ENCODE data around the gene TRIM67. TPM values are rescaled to one million over a fixed set of nuclear protein-coding genes. Genes with fewer than 3 reads are reported as not detected.
"Not testable (repeated sequence)": the region's sequence is repeated elsewhere in the genome, so short reads cannot be mapped to it uniquely, and the experiment has no call there.

Gene TRIM67
- total RNA-seq, 1 experiment from 2014 or later, result not detected

GRCh38 chr1:231124746-231125145 lies 37.1 kb upstream of the TRIM67 start:
- Histone ChIP-seq H3K9me3 (ENCODE audit: low read length) (no peaks in the 10 kb centered on the region), H3K9me2 (replicated peaks; ENCODE audit: low read length) (no peaks in the 10 kb centered on the region), H4K20me1 (ENCODE audit: low read length) (no peaks in the 10 kb centered on the region), H3K27me3 (ENCODE audit: low read length) (peaks cover 43% of the 10 kb centered on the region), H3K27ac (ENCODE audit: low read length) (no peak overlapping the region), H3K4me1 (ENCODE audit: insufficient read depth, low read length) (no peaks in the 10 kb centered on the region), H3F3A (ENCODE audit: low read length, unreplicated experiment) (no peaks in the 10 kb centered on the region), H3K4me2 (ENCODE audit: low read length) (no peak overlapping the region), H3K4me3 (ENCODE audit: low read length) (no peak overlapping the region), H3K36me3 (ENCODE audit: low read depth, low read length) (no peaks in the 10 kb centered on the region), H3K79me2 (ENCODE audit: low read length) (no peaks in the 10 kb centered on the region), H3K9ac (ENCODE audit: low read length) (no peak overlapping the region), H2AFZ (ENCODE audit: low read length) (no peak overlapping the region)
- BruUV-seq (replicated peaks), result no TSS peak
- TF ChIP-seq EZH2phosphoT487 (IDR thresholded peaks at IDR 0.05; ENCODE audit: borderline replicate concordance, low read length), result no peak
- TF ChIP-seq EZH2 (IDR thresholded peaks at IDR 0.05; ENCODE audit: low read length, unreplicated experiment), result no peak
- TF ChIP-seq CTCF (conservative IDR thresholded peaks at IDR 0.05; ENCODE audit: low read depth, low read length), result no peak
- intact Hi-C loops (cut with micrococcal nuclease), result no loop called here
- no peak for ATAC-seq
- ChIA-PET POLR2A (ENCODE audit: unreplicated experiment) (no interaction called here), CTCF (no interaction called here)
- DNase-seq, result no peak

GRCh38 chr1:231125972-231126580 lies 35.8 kb upstream of the TRIM67 start:
- Histone ChIP-seq H3K4me3 (ENCODE audit: low read length) (no peak overlapping the region), H3K27me3 (ENCODE audit: low read length) (peaks cover 38% of the 10 kb centered on the region), H3F3A (ENCODE audit: low read length, unreplicated experiment) (no peaks in the 10 kb centered on the region), H2AFZ (ENCODE audit: low read length) (no peak overlapping the region), H3K4me2 (ENCODE audit: low read length) (no peak overlapping the region), H3K27ac (ENCODE audit: low read length) (no peak overlapping the region), H3K9me2 (replicated peaks; ENCODE audit: low read length) (no peaks in the 10 kb centered on the region), H3K36me3 (ENCODE audit: low read depth, low read length) (no peaks in the 10 kb centered on the region), H3K79me2 (ENCODE audit: low read length) (no peaks in the 10 kb centered on the region), H4K20me1 (ENCODE audit: low read length) (no peaks in the 10 kb centered on the region), H3K9me3 (ENCODE audit: low read length) (no peaks in the 10 kb centered on the region), H3K9ac (ENCODE audit: low read length) (no peak overlapping the region), H3K4me1 (ENCODE audit: insufficient read depth, low read length) (no peaks in the 10 kb centered on the region)
- no peak for ATAC-seq
- no peak for TF ChIP-seq CTCF (conservative IDR thresholded peaks at IDR 0.05; ENCODE audit: low read depth, low read length)
- TF ChIP-seq EZH2 (IDR thresholded peaks at IDR 0.05; ENCODE audit: low read length, unreplicated experiment), result no peak
- TF ChIP-seq EZH2phosphoT487 (IDR thresholded peaks at IDR 0.05; ENCODE audit: borderline replicate concordance, low read length), result no peak
- intact Hi-C loops (cut with micrococcal nuclease), result no loop called here
- ChIA-PET POLR2A (ENCODE audit: unreplicated experiment) (no interaction called here), CTCF (no interaction called here)
- DNase-seq, result no peak
- BruUV-seq (replicated peaks), result no TSS peak

GRCh38 chr1:231127106-231127505 lies 34.8 kb upstream of the TRIM67 start:
- ATAC-seq; H3K4me1 ChIP-seq (ENCODE audit: insufficient read depth, low read length); H3K9ac ChIP-seq (ENCODE audit: low read length); H3K4me2 ChIP-seq (ENCODE audit: low read length); intact Hi-C loops (cut with micrococcal nuclease); H2AFZ ChIP-seq (ENCODE audit: low read length); CTCF ChIA-PET; H3K9me3 ChIP-seq (ENCODE audit: low read length); H3F3A ChIP-seq (ENCODE audit: low read length, unreplicated experiment); H3K36me3 ChIP-seq (ENCODE audit: low read depth, low read length); BruUV-seq (replicated peaks); DNase-seq; H3K4me3 ChIP-seq (ENCODE audit: low read length); H3K9me2 ChIP-seq (replicated peaks; ENCODE audit: low read length); POLR2A ChIA-PET (ENCODE audit: unreplicated experiment); H3K79me2 ChIP-seq (ENCODE audit: low read length); H4K20me1 ChIP-seq (ENCODE audit: low read length); H3K27ac ChIP-seq (ENCODE audit: low read length): not testable (repeated sequence)
- H3K27me3 ChIP-seq (ENCODE audit: low read length), result peaks cover 38% of the 10 kb centered on the region

- H3K9ac ChIP-seq (ENCODE audit: low read length); CTCF ChIA-PET; H3K4me3 ChIP-seq (ENCODE audit: low read length); H3K9me3 ChIP-seq (ENCODE audit: low read length); H2AFZ ChIP-seq (ENCODE audit: low read length); H3K4me1 ChIP-seq (ENCODE audit: insufficient read depth, low read length); H3K27ac ChIP-seq (ENCODE audit: low read length); BruUV-seq (replicated peaks); H3K36me3 ChIP-seq (ENCODE audit: low read depth, low read length); H3K4me2 ChIP-seq (ENCODE audit: low read length); H4K20me1 ChIP-seq (ENCODE audit: low read length); H3K9me2 ChIP-seq (replicated peaks; ENCODE audit: low read length); POLR2A ChIA-PET (ENCODE audit: unreplicated experiment); ATAC-seq; DNase-seq; H3K79me2 ChIP-seq (ENCODE audit: low read length); intact Hi-C loops (cut with micrococcal nuclease); H3F3A ChIP-seq (ENCODE audit: low read length, unreplicated experiment): not testable (repeated sequence)
- H3K27me3 ChIP-seq (ENCODE audit: low read length), result peaks cover 30% of the 10 kb centered on the region
Observed at GRCh38 chr1:231128471-231128870, 33.4 kb upstream of the TRIM67 start.
